H1 (cell line): ENCODE data around the gene SLC37A1. TPM values are rescaled to one million over a fixed set of nuclear protein-coding genes. Genes with fewer than 3 reads are reported as not detected.

Experiments
- CBX8 ChIP-seq: fragments of 300-800, 300-1000 bp; sonication (generic); IDR thresholded peaks from 2 replicates; pipeline ENCODE4 v1.7.1; 2016; ENCODE audit warnings: low read depth, low read length, borderline replicate concordance
- polyA plus RNA-seq, 7 experiments: library from polyadenylated mRNA; depleted of rRNA in 3 of 7; stranded (reverse) in 5 of 7; unstranded in 2 of 7; fragments of >200 nt in 5 of 7; fragments of 200-250 nt in 2 of 7; gene quantifications; 1 replicate in 5 of 7; 2 replicates in 1 of 7; 4 replicates in 1 of 7; pipeline versions ENCODE4 v1.2.1 to v1.2.3, GENCODE V29; 2011 to 2013; ENCODE audit warnings: missing spikeins in 2 of 7, mixed read lengths in 2 of 7
- total RNA-seq: library from RNA; stranded (reverse); fragmentation: NEBNext Ultra II Directional; extraction: Animal tissue kit (Norgen Biotek cat#: 25700); gene quantifications from 2 replicates; pipeline ENCODE4 v1.2.1, GENCODE V29; 2021

SLC37A1 gene
- total and polyA plus RNA-seq, 2 of the 8 experiments (the other 6 are each of a cell fraction or from before 2014, with no cell fraction given) = 15.6 to 30.9 TPM

- no peak for TF ChIP-seq CBX8
These were observed 111.3 kb downstream of the SLC37A1 start (continued) for GRCh38 chr21:42624936-42625335.
